HEK293 (cell line): Measurements from ENCODE around the gene ETNK2.

Source experiments
- CTCF ChIA-PET: fragments of 350-600 bp; formaldehyde crosslinking; extraction: SDS; loops from one replicate; lab custom pipeline; 2021; ENCODE audit warnings: antibody characterized with exemption; lab: Yijun Ruan, JAX
- POLR2A ChIA-PET: fragments of 300-600 bp; formaldehyde crosslinking; extraction: SDS; loops from one replicate; lab custom pipeline; 2020; ENCODE audit warnings: antibody characterized with exemption, inconsistent platforms; lab: Yijun Ruan, JAX
- H3K27ac ChIP-seq: fragments of 200-500 bp; sonication (Bioruptor generic); 2 replicates; pipeline ENCODE4 v1.5.1; 2014; ENCODE audit warnings: low read depth, low read length, control low read depth, inconsistent platforms; ENCODE audit errors: extremely low read depth
- H3K36me3 ChIP-seq, 2 experiments: fragments of 200-500 bp in 1 of 2; sonication (Bioruptor generic) in 1 of 2; 1 replicate in 1 of 2; 2 replicates in 1 of 2; pipeline ENCODE4 v1.5.1; 2014 to 2017; ENCODE audit warnings: inconsistent platforms in 2 of 2, low read length in 2 of 2; ENCODE audit not compliant: control insufficient read depth in 2 of 2, insufficient read depth in 1 of 2
- H3K4me1 ChIP-seq: fragments of 200-500 bp; sonication (Bioruptor generic); 2 replicates; pipeline ENCODE4 v1.5.1; 2014; ENCODE audit warnings: mild to moderate bottlenecking, low read length, inconsistent platforms; ENCODE audit not compliant: control insufficient read depth, insufficient read depth
- H3K4me3 ChIP-seq: 2 replicates; pipeline ENCODE4 v1.5.1; 2011; ENCODE audit warnings: low read depth, mild to moderate bottlenecking, control low read depth, low read length, moderate library complexity
- H3K9me3 ChIP-seq: fragments of 200-500 bp; sonication (Bioruptor generic); 2 replicates; pipeline ENCODE4 v1.5.1; 2014; ENCODE audit warnings: low read depth, low read length, inconsistent platforms; ENCODE audit not compliant: control insufficient read depth, insufficient read depth
- BCL11B ChIP-seq: fragments of 450-650 bp; formaldehyde crosslinking; IDR thresholded peaks from 2 replicates; pipeline ENCODE4 v1.5.1; 2016; ENCODE audit warnings: low read depth, missing biosample characterization, missing genetic modification characterization
- CTCF ChIP-seq: fragments of 450-650 bp; formaldehyde crosslinking; IDR thresholded peaks from 2 replicates; pipeline ENCODE4 v1.5.1; 2016; ENCODE audit warnings: missing biosample characterization, missing genetic modification characterization
- FEZF1 ChIP-seq: fragments of 450-650 bp; formaldehyde crosslinking; IDR thresholded peaks from 2 replicates; pipeline ENCODE4 v1.5.1; 2016; ENCODE audit warnings: missing biosample characterization, missing genetic modification characterization
- PRDM1 ChIP-seq: fragments of 450-650 bp; formaldehyde crosslinking; IDR thresholded peaks from 2 replicates; pipeline ENCODE4; 2016; ENCODE audit warnings: missing biosample characterization, missing genetic modification characterization
- PRDM6 ChIP-seq: fragments of 450-650 bp; formaldehyde crosslinking; IDR thresholded peaks from 2 replicates; pipeline ENCODE4 v1.5.1; 2017; ENCODE audit warnings: missing biosample characterization, missing genetic modification characterization
- ZBTB20 ChIP-seq: fragments of 450-650 bp; formaldehyde crosslinking; IDR thresholded peaks from 2 replicates; pipeline ENCODE4 v1.5.1; 2016; ENCODE audit warnings: missing biosample characterization, missing genetic modification characterization
- ZBTB48 ChIP-seq: fragments of 450-650 bp; formaldehyde crosslinking; IDR thresholded peaks from 2 replicates; pipeline ENCODE4 v1.5.1; 2016; ENCODE audit warnings: missing biosample characterization, missing genetic modification characterization
- ZFHX2 ChIP-seq: fragments of 450-650 bp; formaldehyde crosslinking; conservative IDR thresholded peaks from 2 replicates; pipeline ENCODE4 v1.5.1; 2016; ENCODE audit warnings: missing biosample characterization, missing genetic modification characterization
- ZNF112 ChIP-seq: fragments of 450-650 bp; formaldehyde crosslinking; IDR thresholded peaks from 2 replicates; pipeline ENCODE4 v1.5.0; 2017; ENCODE audit warnings: missing biosample characterization, missing genetic modification characterization
- ZNF175 ChIP-seq: fragments of 450-650 bp; formaldehyde crosslinking; IDR thresholded peaks from 2 replicates; pipeline ENCODE4 v1.5.1; 2016; ENCODE audit warnings: missing biosample characterization, missing genetic modification characterization
- ZNF221 ChIP-seq: fragments of 450-650 bp; formaldehyde crosslinking; IDR thresholded peaks from 2 replicates; pipeline ENCODE4 v1.5.1; 2017; ENCODE audit warnings: missing biosample characterization, missing genetic modification characterization, borderline replicate concordance
- ZNF23 ChIP-seq: fragments of 450-650 bp; formaldehyde crosslinking; IDR thresholded peaks from 2 replicates; pipeline ENCODE4 v1.5.1; 2016; ENCODE audit warnings: missing biosample characterization, missing genetic modification characterization, borderline replicate concordance
- ZNF362 ChIP-seq: fragments of 450-650 bp; formaldehyde crosslinking; IDR thresholded peaks from 2 replicates; pipeline ENCODE4 v1.5.1; 2016; ENCODE audit warnings: missing biosample characterization, missing genetic modification characterization
- ZNF596 ChIP-seq: fragments of 450-650 bp; IDR thresholded peaks from 2 replicates; pipeline ENCODE4 v1.5.0; 2018; ENCODE audit warnings: missing biosample characterization, mild to moderate bottlenecking, missing genetic modification characterization, moderate library complexity
- ZNF777 ChIP-seq: fragments of 450-650 bp; formaldehyde crosslinking; IDR thresholded peaks from 2 replicates; pipeline ENCODE4 v1.5.1; 2017; ENCODE audit warnings: missing biosample characterization, missing genetic modification characterization, borderline replicate concordance
- ZNF837 ChIP-seq: fragments of 450-650 bp; formaldehyde crosslinking; IDR thresholded peaks from 2 replicates; pipeline ENCODE4 v1.5.1; 2016; ENCODE audit warnings: missing biosample characterization, missing genetic modification characterization
- ZSCAN16 ChIP-seq: fragments of 450-650 bp; formaldehyde crosslinking; IDR thresholded peaks from 2 replicates; pipeline ENCODE4 v1.5.1; 2016; ENCODE audit warnings: missing biosample characterization, missing genetic modification characterization
- TF ChIP-seq, protein P1 (sequence below): fragments of 450-650 bp; formaldehyde crosslinking; IDR thresholded peaks from 2 replicates; pipeline ENCODE4 v1.5.1; 2016; ENCODE audit warnings: missing biosample characterization, missing genetic modification characterization
- TF ChIP-seq, protein P2 (sequence below): fragments of 450-650 bp; formaldehyde crosslinking; IDR thresholded peaks from 2 replicates; pipeline ENCODE4 v1.5.1; 2016; ENCODE audit warnings: missing biosample characterization, missing genetic modification characterization
- TF ChIP-seq, protein P3 (sequence below): fragments of 450-650 bp; formaldehyde crosslinking; conservative IDR thresholded peaks from 2 replicates; pipeline ENCODE4 v1.5.1; 2016; ENCODE audit warnings: low read depth, missing biosample characterization, missing genetic modification characterization
- TF ChIP-seq, protein P4 (sequence below): fragments of 450-650 bp; formaldehyde crosslinking; IDR thresholded peaks from 2 replicates; pipeline ENCODE4 v1.5.1; 2016; ENCODE audit warnings: missing biosample characterization, missing genetic modification characterization

ETNK2 gene

DNA sequence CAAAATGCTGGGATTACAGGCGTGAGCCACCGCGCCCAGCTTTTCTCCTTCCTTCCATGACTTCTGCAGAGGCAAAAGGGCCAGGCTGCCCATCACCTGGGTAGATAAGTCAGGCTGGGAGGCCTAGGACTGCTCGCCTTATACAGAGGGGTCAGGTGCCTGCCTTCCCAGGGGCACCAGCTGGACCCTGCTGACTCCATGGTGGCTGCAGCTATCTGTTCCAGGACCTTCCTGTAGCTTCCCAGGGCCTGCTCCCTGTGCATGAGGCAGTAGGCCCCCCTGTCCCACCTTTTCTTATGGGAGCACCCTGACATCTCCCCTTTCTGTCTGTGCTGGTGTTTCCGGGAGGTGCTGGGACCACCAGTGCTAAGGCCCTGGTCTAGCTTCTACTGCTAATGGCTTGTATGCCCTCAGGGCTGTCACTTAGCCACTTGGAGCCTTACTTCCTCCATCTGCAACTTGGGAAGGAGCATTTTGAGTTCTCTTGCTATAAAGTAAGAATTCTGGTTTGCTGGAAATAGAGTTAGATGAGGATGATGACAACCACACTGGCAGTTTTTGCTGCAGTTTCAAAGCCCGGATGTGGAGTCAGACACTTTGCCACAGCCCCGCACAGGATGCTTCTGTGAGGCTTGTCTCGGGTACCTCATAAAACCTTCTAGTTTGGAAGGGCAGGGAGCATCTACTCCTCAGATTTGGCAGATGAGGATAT is 64.5 kb downstream of the ETNK2 start:
- H3K9me3 ChIP-seq: no peaks in the 10 kb centered on the region
- peaks cover 8% of the 10 kb centered on the region; the same call in 1 of the 2 replicates for H3K4me1 ChIP-seq
- POLR2A ChIA-PET: interaction anchor here (0.6 kb wide), 1 partner anchor 23 kb away, joined by 3 read pairs; no protein-coding TSS in a partner anchor
- H3K27ac ChIP-seq: no peak overlapping the region
- H3K4me3 ChIP-seq: no peak overlapping the region
- CTCF ChIA-PET: interaction anchor here (0.6 to 0.8 kb wide), 2 partner anchors 42 to 119 kb away, joined by 3 to 4 read pairs; no protein-coding TSS in a partner anchor
- TF ChIP-seq ZNF596 (tag by site-specific recombination) (no peak), ZBTB20 (no peak), ZNF175 (tag by site-specific recombination) (no peak), CTCF (tag by site-specific recombination) (no peak), ZNF23 (tag by site-specific recombination) (no peak), PRDM1 (tag by site-specific recombination) (no peak), ZSCAN16 (tag by site-specific recombination) (no peak), ZNF362 (tag by site-specific recombination) (no peak), ZNF777 (tag by site-specific recombination) (no peak), PRDM6 (tag by site-specific recombination) (no peak), ZBTB48 (tag by site-specific recombination) (no peak)
- TF ChIP-seq, protein P1, sequence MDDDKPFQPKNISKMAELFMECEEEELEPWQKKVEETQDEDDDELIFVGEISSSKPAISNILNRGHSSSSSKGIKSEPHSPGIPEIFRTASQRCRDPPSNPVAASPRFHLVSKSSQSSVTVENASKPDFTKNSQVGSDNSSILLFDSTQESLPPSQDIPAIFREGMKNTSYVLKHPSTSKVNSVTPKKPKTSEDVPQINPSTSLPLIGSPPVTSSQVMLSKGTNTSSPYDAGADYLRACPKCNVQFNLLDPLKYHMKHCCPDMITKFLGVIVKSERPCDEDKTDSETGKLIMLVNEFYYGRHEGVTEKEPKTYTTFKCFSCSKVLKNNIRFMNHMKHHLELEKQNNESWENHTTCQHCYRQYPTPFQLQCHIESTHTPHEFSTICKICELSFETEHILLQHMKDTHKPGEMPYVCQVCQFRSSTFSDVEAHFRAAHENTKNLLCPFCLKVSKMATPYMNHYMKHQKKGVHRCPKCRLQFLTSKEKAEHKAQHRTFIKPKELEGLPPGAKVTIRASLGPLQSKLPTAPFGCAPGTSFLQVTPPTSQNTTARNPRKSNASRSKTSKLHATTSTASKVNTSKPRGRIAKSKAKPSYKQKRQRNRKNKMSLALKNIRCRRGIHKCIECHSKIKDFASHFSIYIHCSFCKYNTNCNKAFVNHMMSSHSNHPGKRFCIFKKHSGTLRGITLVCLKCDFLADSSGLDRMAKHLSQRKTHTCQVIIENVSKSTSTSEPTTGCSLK (tag by site-specific recombination): no peak
- H3K36me3 ChIP-seq: no peaks in the 10 kb centered on the region

DNA sequence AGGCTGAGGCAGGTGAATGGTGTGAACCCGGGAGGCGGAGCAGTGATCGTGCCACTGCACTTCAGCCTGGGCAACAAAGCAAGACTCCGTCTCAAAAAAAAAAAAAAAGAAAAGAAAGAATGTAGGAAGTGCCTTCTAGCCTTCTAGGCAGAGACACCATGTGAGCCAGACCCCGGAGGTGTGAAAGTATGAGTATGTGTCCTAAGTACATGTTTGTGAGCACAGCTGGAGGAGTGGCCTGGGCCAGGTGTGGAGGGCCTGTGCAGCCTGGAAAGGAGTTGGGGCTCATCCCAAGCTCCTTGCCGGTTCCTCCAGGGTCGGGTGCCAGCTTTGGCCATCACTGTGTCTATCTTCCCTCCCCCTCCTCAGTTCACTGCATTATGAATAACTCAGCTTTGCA is 66.0 kb downstream of the ETNK2 start:
- H3K4me3 ChIP-seq: no peak overlapping the region
- no peaks in the 10 kb centered on the region for H3K36me3 ChIP-seq
- H3K4me1 ChIP-seq: peaks cover 11% of the 10 kb centered on the region; the same call in 1 of the 2 replicates
- H3K27ac ChIP-seq: no peak overlapping the region
- ChIA-PET POLR2A (interaction anchor here (1.6 kb wide), 1 partner anchor 13 kb away, joined by 4 read pairs; the partner anchor contains the start of gene SOX13), CTCF (interaction anchor here (0.8 kb wide), 1 partner anchor 43 kb away, joined by 3 read pairs; no protein-coding TSS in a partner anchor)
- H3K9me3 ChIP-seq: no peaks in the 10 kb centered on the region
- TF ChIP-seq FEZF1 (no peak), ZNF837 (tag by site-specific recombination) (no peak), ZBTB20 (no peak), ZNF221 (tag by site-specific recombination) (no peak), BCL11B (tag by site-specific recombination) (no peak), ZFHX2 (tag by site-specific recombination) (no peak), ZSCAN16 (tag by site-specific recombination) (no peak), ZNF112 (tag by site-specific recombination) (no peak)
- TF ChIP-seq, protein P2, sequence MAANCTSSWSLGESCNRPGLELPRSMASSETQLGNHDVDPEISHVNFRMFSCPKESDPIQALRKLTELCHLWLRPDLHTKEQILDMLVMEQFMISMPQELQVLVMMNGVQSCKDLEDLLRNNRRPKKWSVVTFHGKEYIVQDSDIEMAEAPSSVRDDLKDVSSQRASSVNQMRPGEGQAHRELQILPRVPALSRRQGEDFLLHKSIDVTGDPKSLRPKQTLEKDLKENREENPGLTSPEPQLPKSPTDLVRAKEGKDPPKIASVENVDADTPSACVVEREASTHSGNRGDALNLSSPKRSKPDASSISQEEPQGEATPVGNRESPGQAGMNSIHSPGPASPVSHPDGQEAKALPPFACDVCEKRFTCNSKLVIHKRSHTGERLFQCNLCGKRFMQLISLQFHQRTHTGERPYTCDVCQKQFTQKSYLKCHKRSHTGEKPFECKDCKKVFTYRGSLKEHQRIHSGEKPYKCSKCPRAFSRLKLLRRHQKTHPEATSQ (tag by site-specific recombination): no peak
- TF ChIP-seq, protein P3, sequence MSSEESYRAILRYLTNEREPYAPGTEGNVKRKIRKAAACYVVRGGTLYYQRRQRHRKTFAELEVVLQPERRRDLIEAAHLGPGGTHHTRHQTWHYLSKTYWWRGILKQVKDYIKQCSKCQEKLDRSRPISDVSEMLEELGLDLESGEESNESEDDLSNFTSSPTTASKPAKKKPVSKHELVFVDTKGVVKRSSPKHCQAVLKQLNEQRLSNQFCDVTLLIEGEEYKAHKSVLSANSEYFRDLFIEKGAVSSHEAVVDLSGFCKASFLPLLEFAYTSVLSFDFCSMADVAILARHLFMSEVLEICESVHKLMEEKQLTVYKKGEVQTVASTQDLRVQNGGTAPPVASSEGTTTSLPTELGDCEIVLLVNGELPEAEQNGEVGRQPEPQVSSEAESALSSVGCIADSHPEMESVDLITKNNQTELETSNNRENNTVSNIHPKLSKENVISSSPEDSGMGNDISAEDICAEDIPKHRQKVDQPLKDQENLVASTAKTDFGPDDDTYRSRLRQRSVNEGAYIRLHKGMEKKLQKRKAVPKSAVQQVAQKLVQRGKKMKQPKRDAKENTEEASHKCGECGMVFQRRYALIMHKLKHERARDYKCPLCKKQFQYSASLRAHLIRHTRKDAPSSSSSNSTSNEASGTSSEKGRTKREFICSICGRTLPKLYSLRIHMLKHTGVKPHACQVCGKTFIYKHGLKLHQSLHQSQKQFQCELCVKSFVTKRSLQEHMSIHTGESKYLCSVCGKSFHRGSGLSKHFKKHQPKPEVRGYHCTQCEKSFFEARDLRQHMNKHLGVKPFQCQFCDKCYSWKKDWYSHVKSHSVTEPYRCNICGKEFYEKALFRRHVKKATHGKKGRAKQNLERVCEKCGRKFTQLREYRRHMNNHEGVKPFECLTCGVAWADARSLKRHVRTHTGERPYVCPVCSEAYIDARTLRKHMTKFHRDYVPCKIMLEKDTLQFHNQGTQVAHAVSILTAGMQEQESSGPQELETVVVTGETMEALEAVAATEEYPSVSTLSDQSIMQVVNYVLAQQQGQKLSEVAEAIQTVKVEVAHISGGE (tag by site-specific recombination): no peak
- TF ChIP-seq, protein P4, sequence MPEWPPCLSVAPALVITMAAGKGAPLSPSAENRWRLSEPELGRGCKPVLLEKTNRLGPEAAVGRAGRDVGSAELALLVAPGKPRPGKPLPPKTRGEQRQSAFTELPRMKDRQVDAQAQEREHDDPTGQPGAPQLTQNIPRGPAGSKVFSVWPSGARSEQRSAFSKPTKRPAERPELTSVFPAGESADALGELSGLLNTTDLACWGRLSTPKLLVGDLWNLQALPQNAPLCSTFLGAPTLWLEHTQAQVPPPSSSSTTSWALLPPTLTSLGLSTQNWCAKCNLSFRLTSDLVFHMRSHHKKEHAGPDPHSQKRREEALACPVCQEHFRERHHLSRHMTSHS: no peak
